ENCODE results near the gene NR2E3.

The NR2E3 gene

DNA sequence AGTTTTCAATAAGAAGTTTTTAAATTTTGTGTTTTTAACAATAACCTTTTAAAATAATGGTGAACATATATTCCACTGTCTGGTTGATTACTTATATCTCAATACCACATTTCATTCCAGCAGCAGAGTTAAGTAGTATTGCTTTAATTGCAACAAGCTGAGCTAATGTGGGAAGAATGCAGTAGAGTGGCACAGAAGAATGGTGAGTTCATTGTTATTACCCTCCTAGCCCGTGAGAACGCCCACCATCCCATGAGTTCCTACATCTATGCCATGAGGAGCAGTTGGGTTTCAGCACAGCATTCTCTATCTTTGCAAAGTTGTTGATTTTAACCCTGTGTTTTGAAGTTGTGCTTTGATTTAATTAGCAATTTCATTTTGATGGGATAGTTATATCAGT lies 17.8 kb upstream of the NR2E3 start:
- DNase-seq, result no peak

DNA sequence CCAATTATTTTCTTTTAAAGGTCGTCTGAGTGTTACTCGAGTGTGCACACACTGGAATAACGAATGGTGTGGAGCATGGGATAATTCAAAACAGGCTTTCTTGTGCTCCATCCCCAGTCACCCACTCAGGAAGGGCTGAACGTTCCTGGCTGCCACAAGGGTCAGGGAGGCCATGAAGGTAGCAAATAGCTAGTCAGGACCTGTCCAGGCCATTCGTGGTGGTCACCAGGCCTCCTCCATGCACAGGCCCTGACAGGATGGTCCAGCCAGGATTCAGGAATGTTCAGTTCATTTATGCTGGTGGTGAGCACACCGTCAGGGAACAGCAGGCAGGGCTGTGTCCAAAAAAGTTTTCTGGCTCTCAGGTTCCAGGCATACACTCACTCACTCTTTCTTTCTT lies 11.7 kb upstream of the NR2E3 start:
- DNase-seq, result no peak

DNA sequence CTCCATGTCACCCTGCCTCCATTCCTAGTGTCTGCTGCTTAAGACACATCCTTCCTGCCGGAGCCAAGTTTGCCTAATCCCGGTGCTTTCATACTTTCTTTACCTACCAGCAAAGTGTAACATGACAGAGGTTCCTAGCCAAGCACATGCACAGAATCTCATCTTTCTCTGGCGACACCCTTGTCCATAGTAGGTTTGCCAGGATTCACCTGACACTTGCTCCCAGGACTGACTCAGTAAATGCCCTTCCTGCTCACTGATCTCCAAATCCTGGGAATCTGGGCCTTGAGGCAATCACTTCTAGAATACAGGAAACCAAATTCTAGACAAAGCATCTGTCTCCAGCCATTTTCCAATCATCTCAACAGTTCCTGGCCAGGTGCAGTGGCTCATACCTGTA lies 10.2 kb upstream of the NR2E3 start:
- no peak for DNase-seq

DNA sequence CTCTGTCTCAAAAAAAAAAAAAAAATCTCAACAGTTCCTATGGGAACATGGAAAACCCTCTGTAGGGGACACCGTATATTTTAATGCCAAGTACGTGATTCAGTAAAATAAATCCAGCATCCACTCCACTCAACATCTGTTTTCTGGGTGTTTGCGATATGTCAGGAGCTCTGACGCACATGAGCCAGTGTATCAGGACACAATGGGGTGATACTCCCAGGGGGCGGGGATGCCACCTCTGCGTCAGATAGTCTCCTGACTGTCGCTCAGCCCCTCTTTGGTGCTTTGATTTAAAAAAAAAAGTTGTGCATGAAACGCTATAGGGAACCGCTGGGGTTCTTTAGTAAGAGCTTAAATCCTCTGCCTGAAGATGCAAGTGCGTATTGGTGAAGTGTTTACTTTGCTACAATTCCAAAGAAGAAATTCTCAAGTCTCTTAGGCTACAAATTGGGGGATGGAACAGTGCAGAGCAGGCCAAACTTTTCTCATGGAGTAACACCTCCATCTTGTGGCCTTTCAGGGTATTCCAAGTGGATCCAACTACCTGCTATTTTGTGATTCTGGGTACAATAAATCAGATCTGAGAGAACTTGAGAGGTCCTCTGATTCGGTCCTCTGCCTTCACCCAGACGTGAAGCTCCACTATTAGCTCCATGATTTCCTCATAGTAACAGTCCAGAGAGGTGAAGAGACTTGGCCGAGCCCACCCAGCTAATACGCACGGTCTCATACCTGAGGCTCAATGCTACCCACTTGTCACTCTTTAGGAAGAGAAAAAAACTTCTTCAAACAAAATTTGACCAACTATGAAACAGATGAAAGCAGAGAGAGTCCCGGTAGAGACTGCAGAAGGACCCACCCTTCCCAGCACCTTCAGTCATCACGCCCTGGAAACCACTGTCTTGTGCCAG lies 9.3 kb upstream of the NR2E3 start:
- DNase-seq, result no peak

DNA sequence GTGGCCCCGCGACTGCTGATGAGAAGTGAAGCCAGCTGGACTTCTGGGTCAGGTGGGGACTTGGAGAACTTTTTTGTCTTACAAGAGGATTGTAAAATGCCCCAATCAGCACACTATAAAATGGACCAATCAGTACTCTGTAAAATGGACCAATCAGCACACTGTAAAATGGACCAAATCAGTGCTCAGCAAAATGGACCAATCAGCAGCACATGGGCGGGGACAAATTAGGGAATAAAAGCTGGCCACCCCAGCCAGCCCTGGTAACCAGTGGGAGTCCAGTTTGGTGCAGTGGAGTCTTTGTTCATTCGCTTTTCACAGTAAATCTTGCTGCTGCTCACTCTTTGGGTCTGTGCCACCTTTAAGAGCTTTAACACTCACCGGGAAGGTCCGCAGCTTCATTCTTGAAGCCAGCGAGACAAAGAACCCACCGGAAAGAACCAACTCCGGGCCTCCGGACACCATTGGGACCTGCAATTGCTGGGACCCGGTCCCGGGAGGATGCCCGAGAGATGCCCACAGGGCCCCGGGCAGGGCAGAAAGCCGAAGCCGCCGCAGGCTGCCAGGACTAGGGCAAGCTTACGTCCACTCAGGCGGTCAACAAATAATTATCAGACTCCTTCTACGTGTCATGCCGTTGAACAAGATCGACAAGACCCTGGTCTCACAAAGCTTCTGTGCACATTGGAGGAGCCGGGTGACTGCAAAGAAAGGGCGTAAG lies 8.3 kb upstream of the NR2E3 start:
- DNase-seq, result no peak

DNA sequence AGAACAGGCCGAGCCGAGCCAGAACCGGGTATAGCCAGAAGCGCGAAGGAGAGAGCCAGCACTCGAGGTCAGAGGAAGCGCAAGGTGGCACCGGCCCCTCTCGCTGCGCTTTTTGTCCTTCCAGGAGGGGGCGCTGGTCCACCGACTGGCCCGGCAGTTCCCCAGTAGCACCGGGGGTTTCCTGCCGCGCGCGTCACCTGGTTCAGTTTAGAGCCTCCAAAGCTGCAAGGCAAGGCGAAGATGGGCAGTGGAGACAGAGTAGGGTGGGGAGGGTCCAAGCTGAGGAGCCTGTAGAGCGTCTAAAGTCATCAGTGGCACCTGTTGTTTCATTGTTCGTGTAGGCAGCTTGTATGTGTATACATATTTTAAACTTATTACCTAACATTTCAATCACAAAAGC lies 7.6 kb upstream of the NR2E3 start:
- no peak for DNase-seq

DNA sequence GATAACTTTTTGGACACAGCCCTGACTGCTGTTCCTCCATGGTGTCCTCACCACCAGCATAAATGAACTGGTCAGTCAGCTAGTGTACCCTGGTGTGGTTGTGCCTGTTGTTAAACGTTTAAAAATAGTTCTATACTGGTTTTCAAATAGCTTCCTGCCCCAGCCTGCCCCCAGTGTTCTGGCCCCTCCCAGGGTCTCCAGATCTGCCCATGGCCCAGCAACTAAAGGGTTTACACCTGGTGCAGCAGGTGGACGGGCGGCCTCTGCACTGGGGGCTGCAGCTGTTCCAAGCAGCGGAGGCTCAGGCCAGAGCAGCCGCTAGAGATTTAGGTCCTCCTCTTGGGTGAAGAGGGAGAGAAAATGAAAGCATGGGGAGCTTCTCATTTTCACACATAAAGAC lies 6.1 kb upstream of the NR2E3 start:
- DNase-seq, result no peak

DNA sequence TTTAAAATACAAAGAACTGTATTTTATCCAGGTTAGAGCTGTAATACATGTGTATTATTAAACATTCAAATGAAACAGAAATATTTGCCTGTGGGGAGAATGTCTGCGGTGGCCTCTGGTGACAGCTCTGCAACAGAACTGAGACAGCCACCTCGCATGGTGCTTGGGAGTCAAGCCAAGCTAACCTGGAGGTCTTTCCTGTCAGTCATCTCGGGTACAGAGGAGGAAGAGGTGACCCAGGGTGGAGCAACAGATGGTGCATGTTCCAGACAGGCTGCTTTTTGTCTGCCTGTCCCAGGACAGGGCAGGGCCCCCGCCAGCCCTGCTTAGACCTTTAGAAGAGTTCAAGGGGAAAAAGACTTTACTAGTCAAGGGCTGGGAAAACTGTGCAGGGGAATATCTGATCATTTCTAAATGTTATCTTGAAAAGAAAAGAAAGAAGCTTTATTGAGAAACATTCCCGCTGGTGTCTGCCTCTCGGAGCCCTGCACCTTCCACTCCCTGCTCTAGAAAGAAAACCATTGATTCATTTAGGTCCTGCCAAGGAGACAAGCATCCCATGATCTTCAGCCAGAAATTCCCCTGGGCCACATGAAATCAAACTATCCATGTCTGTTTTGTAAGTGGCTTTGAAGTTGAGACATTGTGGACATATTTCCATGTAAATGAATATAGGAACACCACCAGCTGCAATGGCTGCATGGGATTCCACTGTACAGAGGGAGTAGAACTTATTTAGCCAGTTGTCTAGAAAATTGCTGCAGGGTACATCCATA lies 5.5 kb upstream of the NR2E3 start:
- no peak for DNase-seq

DNA sequence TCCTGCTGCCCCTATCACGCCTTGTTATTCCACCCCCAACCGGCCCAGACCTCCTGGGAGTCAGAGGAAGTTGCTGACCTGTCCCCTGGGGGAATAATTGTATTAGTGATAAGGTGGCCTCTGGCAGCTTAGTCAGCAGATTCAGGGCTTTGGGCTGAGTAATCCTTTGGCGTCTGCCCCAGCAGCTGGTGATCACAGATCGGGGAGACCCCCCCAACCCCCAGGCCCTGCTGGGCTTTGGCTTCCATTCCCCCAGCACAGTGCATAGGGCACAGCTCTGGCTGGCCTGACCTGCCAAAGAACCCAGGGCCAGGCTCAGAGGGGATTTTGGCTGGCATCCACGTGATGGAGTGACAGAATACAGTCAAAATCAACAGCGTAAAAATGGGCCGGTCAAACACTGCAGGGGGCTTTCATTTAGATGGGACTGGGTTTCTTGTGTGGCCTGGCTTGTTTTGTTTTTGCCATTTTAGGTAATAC lies 3.9 kb upstream of the NR2E3 start:
- no peak for DNase-seq

DNA sequence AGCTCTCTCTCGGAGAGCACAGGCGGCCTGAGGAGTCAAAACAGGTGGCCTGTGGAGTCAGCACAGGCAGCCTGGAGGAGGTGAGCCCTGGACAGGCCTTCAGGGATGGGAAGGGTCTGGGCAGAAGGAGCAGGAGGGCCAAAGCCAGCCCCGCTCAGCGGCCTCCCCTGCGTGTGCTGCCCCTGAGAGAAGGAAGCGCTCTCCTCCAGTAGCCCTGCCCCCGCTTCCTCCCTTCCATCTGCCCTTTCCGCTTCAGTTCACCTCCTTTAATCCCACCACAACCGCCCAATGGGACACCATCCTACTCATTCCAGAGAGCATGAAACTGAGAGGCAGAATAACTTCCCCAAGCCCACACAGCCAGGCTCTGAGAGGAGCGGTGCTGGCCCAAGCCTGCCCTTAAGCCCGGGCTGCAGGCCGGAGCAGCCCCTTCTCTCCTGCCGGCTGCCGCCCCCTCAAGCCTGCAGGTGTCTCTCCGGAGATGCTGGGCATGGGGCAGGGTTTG lies 3.2 kb upstream of the NR2E3 start:
- DNase-seq, result no peak

DNA sequence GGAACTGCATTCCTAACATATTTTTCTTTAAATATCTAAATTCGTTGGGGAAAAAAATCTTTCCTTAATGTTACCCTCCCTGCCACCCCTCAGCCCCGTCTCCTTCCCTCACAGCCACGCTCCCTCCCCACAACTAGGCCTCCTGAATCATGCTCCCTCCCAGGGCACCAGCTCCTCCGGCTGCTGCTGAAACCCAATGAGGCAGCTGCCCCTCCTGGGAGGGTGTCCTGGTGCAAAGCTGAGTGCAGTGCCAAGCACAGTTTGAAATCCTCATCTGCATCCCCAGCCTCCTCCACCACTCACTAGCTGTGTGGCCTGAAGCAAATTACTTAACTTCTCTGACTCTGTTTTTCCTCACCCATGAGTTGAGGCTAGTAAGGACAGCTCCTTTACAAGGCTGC lies 2.7 kb upstream of the NR2E3 start:
- no peak for DNase-seq

DNA sequence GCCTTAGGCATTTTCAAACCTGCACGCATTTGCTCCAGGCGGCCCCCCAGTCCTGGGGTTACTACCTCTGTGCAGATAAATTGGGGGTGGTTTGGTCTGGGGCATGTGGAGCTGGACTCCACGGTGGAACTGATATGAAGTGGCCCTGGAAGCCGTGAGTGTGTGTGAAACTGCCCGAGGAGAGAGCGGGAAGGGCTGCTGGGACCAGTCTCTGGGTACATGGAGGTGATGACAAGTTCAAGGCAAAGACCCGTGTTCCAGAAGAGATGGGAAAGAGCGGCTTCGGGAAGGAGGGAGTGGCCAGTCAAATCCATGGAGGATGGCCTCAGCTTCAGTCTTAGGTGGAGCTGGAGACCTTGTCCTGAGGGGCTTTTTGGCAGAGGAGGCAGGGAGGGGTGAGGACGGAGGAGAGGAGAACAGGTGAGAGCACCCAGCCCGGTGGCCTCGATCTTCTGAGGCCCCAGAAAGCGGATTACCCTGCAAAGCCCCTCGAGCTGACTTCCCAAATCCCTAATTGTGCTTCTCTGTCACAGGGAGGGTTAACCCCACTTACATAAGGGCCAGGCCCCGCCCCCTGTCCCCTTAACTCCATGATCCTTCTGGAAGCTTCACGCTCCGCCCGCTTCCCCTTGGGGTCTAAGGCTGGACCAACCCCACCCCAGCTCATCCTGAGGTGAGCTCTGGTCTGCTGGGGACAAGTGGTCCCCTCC lies 1.9 kb upstream of the NR2E3 start:
- no peak for DNase-seq

DNA sequence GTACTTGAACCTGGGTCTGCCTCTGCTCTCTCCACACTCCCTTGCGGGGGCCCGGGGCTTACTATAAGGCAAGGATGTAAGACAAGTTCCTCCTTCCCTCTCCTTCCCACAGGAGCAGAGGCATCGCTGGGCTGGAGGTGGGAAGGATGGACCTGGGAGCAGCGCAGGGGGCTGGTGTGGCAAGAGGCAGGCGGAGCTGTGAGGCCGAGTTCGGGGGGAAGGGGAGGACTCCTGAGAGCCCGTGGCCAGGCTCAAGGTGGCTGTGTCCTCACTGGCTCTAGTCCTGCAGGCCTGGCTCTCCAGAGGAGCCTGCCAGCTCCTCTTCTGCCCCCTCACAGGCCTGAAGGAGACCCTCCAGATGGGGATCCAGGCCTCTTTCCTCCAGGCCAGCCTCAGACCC lies 1.0 kb upstream of the NR2E3 start:
- DNase-seq, result no peak

DNA sequence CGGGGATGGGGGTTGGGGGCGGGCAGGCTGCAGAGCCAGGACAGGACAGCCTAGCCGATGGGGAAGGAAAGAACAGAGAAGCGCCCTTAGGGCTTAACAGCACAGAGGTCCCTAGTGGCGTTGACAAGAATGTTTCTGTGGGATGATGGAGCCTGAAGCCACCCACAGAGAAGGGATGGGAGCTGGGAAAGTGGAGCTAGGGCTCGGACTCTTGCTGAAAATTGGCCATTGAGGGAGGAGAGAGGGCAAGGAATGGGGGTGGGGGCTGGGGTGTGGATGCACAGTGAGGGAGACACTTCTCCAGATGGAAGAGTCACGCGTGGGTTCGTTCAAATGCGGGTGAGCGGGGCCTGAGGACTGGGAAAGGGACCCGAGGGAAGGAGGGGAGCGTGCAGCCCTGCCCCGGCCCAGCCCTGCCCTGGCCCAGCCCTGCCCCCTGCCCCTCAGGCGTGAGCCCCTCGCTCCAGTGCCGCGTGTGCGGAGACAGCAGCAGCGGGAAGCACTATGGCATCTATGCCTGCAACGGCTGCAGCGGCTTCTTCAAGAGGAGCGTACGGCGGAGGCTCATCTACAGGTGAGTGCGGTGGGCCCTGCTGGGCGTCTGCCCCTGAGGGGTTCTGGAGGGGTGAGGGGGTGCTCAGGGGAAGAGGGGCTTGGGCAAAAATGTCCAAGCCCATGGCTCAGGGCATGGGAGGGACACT lies 832 bp downstream of the NR2E3 start:
- DNase-seq, result no peak

DNA sequence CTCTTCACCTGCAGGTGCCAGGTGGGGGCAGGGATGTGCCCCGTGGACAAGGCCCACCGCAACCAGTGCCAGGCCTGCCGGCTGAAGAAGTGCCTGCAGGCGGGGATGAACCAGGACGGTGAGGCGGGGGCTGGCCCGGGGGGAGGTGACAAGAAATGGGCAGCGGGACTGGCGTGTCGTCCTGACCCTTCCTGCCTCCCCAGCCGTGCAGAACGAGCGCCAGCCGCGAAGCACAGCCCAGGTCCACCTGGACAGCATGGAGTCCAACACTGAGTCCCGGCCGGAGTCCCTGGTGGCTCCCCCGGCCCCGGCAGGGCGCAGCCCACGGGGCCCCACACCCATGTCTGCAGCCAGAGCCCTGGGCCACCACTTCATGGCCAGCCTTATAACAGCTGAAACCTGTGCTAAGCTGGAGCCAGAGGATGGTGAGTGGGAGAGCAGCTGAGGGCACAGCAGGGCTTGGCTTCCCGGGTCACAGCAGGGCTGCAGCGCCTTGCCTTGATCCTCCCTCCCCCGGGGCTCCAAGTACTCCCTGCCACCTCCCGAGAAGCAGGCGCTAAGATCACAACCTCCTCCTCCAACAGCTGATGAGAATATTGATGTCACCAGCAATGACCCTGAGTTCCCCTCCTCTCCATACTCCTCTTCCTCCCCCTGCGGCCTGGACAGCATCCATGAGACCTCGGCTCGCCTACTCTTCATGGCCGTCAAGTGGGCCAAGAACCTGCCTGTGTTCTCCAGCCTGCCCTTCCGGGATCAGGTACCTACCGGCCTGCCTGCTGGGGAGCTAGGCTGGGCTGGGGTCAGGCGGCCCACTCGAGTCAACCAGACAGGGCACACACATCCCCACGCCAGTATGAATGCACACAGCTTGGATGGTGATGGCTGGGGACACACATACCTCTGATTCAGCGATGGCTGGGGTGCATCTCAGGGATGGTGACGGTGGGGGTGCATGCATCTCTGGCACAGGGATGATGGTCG lies 1.7 kb downstream of the NR2E3 start:
- no peak for DNase-seq

DNA sequence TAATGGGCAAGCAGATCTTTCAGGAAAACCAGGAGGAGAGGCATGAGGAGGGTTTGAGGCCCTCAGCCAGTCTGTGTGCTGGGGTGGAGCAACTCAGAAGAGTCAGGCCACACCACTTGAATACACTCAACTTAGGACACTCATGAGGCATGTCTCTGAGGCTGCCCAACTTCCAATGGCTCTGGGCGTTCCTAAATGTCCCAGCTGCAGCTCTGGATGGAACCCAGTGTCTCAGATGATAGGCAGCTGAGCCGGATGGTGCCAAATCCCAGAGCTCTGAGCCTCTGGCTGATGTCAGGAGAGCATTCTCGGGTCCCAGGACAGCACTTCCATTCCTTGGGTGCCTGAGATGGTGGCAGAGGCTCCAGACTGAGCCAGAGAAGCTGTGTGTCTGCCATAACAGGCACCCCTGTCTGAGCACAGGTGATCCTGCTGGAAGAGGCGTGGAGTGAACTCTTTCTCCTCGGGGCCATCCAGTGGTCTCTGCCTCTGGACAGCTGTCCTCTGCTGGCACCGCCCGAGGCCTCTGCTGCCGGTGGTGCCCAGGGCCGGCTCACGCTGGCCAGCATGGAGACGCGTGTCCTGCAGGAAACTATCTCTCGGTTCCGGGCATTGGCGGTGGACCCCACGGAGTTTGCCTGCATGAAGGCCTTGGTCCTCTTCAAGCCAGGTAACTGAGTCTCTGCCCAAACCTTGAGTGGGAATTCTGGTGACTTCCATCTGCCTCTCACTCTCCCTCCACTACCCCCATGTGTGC lies 2.8 kb downstream of the NR2E3 start:
- DNase-seq, result no peak

DNA sequence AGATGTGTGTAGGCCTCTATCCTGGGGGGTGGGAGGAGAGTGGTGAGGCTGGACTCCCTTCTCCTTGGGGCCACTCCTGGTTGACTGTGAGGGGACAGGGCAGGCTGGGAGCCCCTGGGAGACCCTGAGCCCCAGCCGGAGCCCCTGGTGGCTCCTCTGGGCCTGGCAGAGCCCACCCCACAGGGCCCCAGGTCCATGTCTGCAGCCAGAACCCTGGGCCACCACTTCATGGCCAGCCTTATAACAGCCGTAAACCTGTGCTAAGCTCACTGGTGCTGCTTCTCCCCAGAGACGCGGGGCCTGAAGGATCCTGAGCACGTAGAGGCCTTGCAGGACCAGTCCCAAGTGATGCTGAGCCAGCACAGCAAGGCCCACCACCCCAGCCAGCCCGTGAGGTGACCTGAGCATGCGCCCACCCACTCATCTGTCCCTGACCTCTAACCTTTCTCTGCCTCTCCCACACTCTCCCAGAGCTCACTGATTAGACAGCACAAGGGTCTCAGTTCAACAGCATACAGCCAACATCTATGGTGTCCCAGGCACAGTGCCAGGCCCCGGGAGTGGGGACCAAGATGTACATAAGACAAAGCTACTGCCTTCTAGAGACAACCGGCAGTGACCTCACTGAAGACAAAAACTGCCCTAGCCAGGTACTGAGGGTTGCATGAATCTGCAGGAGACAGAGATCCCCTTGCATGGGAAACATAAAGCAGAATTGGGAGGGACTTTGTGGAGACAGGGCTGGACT lies 3.5 kb downstream of the NR2E3 start:
- no peak for DNase-seq

DNA sequence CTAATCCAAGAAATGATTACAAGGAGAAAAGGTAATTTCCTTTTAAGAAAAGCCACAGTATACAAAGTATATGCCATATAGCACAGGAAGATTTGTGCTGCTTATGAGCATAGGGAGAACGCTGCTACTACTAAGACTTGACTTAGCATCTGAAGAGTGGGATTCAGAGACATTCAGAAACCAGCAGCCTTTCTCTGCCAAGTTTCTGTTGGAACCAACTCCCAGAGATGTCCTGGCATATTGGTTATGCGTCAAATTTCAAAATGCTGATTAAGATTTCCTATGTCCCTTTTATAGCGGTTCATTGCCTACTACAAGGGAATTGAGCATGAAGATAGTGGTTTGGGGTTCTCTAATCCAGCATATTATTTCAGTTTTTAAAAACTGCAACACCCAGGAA lies 4.9 kb downstream of the NR2E3 start:
- DNase-seq, result no peak

DNA sequence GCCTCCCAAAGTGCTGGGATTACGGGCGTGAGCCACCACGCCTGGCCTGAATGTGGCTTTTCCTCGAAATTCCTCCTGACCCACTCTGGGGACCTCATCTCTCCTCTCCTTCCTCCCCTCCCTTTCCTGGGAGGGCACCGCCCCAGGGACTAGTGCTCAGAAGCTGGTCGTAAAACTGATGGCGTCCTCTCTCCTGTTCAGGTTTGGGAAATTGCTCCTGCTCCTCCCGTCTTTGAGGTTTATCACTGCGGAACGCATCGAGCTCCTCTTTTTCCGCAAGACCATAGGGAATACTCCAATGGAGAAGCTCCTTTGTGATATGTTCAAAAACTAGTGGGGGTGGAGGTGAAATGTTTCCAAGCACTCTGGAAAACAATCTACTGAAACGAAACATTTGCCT lies 7.0 kb downstream of the NR2E3 start:
- no peak for DNase-seq

All from activated gamma-delta T cell (primary cell).